CD14-positive monocyte (primary cell): ENCODE measurements around the gene ACR. TPM values are rescaled to one million over a fixed set of nuclear protein-coding genes. Genes with fewer than 3 reads are reported as not detected.

Experiments
- DNase-seq, 3 donors: peaks; one replicate each; pipeline ENCODE4 v3.0.0-alpha.2; 2011 to 2022
- H2AFZ ChIP-seq: 2 replicates; pipeline ENCODE4 v1.6.0; 2012; ENCODE audit warnings: mild to moderate bottlenecking, low read depth, low read length, inconsistent platforms; ENCODE audit not compliant: insufficient read depth, poor library complexity, severe bottlenecking
- H3K27ac ChIP-seq, 2 donors: 1 replicate in 1 of 2; 2 replicates in 1 of 2; pipeline ENCODE4 v1.5.1; 2012 to 2013; ENCODE audit warnings: low read length in 2 of 2, control low read depth in 1 of 2, inconsistent platforms in 1 of 2, low read depth in 1 of 2, mild to moderate bottlenecking in 1 of 2
- H3K27me3 ChIP-seq, 2 donors: one replicate each; pipeline versions ENCODE4 v1.6.0 to v1.6.1; 2011 to 2013; ENCODE audit warnings: low read length in 2 of 2; ENCODE audit not compliant: control insufficient read depth in 2 of 2, insufficient read depth in 2 of 2
- H3K36me3 ChIP-seq, 2 donors: replicated peaks in 1 of 2; 1 replicate in 1 of 2; 2 replicates in 1 of 2; pipeline versions ENCODE4 v1.5.1 to v1.6.1; 2012 to 2013; ENCODE audit warnings: low read length in 2 of 2, control low read depth in 1 of 2, inconsistent platforms in 1 of 2, mild to moderate bottlenecking in 1 of 2; ENCODE audit not compliant: insufficient read depth in 2 of 2, control insufficient read depth in 1 of 2
- H3K4me1 ChIP-seq, 2 donors: 1 replicate in 1 of 2; 2 replicates in 1 of 2; pipeline versions ENCODE4 v1.5.1 to v1.6.1; 2012 to 2013; ENCODE audit warnings: low read length in 2 of 2, control low read depth in 1 of 2, inconsistent platforms in 1 of 2, mild to moderate bottlenecking in 1 of 2, moderate library complexity in 1 of 2; ENCODE audit not compliant: insufficient read depth in 2 of 2, control insufficient read depth in 1 of 2
- H3K4me2 ChIP-seq: replicated peaks from 2 replicates; pipeline ENCODE3; 2012; ENCODE audit warnings: low read length, moderate library complexity, mild to moderate bottlenecking; ENCODE audit not compliant: poor library complexity, severe bottlenecking; ENCODE audit errors: extremely low read depth
- H3K4me3 ChIP-seq, 3 experiments: fragments of 200-600 bp in 1 of 3; sonication (generic) in 1 of 3; replicated peaks in 1 of 3; 1 replicate in 2 of 3; 2 replicates in 1 of 3; pipeline ENCODE4 v1.5.1; 2011 to 2013; ENCODE audit warnings: low read length in 3 of 3, mild to moderate bottlenecking in 3 of 3, control low read depth in 2 of 3, low read depth in 2 of 3, inconsistent platforms in 1 of 3, moderate library complexity in 1 of 3
- H3K79me2 ChIP-seq: 2 replicates; pipeline ENCODE4 v1.6.0; 2012; ENCODE audit warnings: mild to moderate bottlenecking, control low read depth, inconsistent platforms, low read length, moderate library complexity; ENCODE audit not compliant: insufficient read depth
- H3K9ac ChIP-seq: 2 replicates; pipeline ENCODE4 v1.6.0; 2017; ENCODE audit warnings: low read length, mild to moderate bottlenecking; ENCODE audit not compliant: insufficient read depth, poor library complexity, severe bottlenecking
- H3K9me3 ChIP-seq, 2 donors: replicated peaks in 1 of 2; 1 replicate in 1 of 2; 2 replicates in 1 of 2; pipeline versions ENCODE4 v1.5.1 to v1.6.1; 2012 to 2013; ENCODE audit warnings: low read length in 2 of 2, control low read depth in 1 of 2; ENCODE audit not compliant: control insufficient read depth in 1 of 2, insufficient read depth in 1 of 2
- H4K20me1 ChIP-seq: 2 replicates; pipeline ENCODE4 v1.6.0; 2012; ENCODE audit warnings: mild to moderate bottlenecking, low read length, control low read depth, moderate library complexity; ENCODE audit not compliant: insufficient read depth
- H3K27ac Mint-ChIP-seq, 7 donors: one replicate each; pipeline ENCODE4 v1.8.0; 2020; ENCODE audit warnings: mild to moderate bottlenecking in 7 of 7, mixed read lengths in 7 of 7, moderate library complexity in 6 of 7, inconsistent platforms in 2 of 7
- H3K27me3 Mint-ChIP-seq, 3 donors: one replicate each; pipeline ENCODE4 v1.8.0; 2021 to 2022; ENCODE audit warnings: low read depth in 3 of 3, mild to moderate bottlenecking in 3 of 3, mixed read lengths in 3 of 3, moderate library complexity in 3 of 3, inconsistent platforms in 1 of 3
- H3K36me3 Mint-ChIP-seq, 2 donors: one replicate each; pipeline ENCODE4 v1.8.0; 2020; ENCODE audit warnings: mixed read lengths in 2 of 2, inconsistent platforms in 1 of 2, mild to moderate bottlenecking in 1 of 2
- H3K4me1 Mint-ChIP-seq: one replicate; pipeline ENCODE4 v1.8.0; 2020; ENCODE audit warnings: mild to moderate bottlenecking, mixed read lengths
- H3K4me3 Mint-ChIP-seq, 2 donors: one replicate each; pipeline ENCODE4 v1.8.0; 2020; ENCODE audit warnings: mild to moderate bottlenecking in 2 of 2, mixed read lengths in 2 of 2, moderate library complexity in 1 of 2
- H3K9me3 Mint-ChIP-seq, 7 donors: one replicate each; pipeline ENCODE4 v1.8.0; 2020 to 2022; ENCODE audit warnings: mixed read lengths in 7 of 7, mild to moderate bottlenecking in 6 of 7, moderate library complexity in 6 of 7, inconsistent platforms in 2 of 7
- CTCF ChIP-seq: fragments of 200-600 bp; IDR thresholded peaks from one replicate; pipeline ENCODE4 v1.8.0; 2022; ENCODE audit warnings: antibody characterized with exemption, mild to moderate bottlenecking
- WGBS: methylation state at CpG from one replicate; pipeline ENCODE4 v1.1.5; 2013; ENCODE audit warnings: missing lambda C conversion rate; ENCODE audit not compliant: insufficient coverage; 5-methylcytosine and 5-hydroxymethylcytosine counted together
- intact Hi-C, 2 donors: fragments of 100-400 bp; cut with micrococcal nuclease; formaldehyde crosslinking; loops; one replicate each; pipeline versions ENCODE4 v1.15.0 to v1.15.1; 2023
- polyA plus RNA-seq, 3 donors: library from polyadenylated mRNA; depleted of rRNA in 1 of 3; unstranded in 2 of 3; stranded (reverse) in 1 of 3; fragments of 300-500 nt in 2 of 3; fragments of >200 nt in 1 of 3; fragmentation: Illumina TruSeq in 2 of 3; gene quantifications; 1 replicate in 2 of 3; 2 replicates in 1 of 3; pipeline ENCODE4 v1.2.3, GENCODE V29; 2012 to 2021

Gene ACR
- polyA plus RNA-seq, 3 donors = not detected

GRCh38 chr22:50730013-50730891, 7.8 kb upstream of the ACR start:
- intact Hi-C loops = no loop called here
- Mint-ChIP-seq H3K36me3 (no peaks in the 10 kb centered on the region), H3K27me3 (peaks cover 0 to 5% (median 0%) of the 10 kb centered on the region in 3 donors), H3K4me1 (no peaks in the 10 kb centered on the region), H3K27ac (peak overlapping the region in 1 of 7 donors; percentile 36), H3K4me3 (no peak overlapping the region), H3K9me3 (no peaks in the 10 kb centered on the region)
- WGBS = 96% methylated on average over 49 of the region's 54 CpGs
- Histone ChIP-seq H2AFZ (no peak overlapping the region), H3K27me3 (no peaks in the 10 kb centered on the region), H3K9me3 (no peaks in the 10 kb centered on the region), H3K36me3 (no peaks in the 10 kb centered on the region), H3K79me2 (no peaks in the 10 kb centered on the region), H3K27ac (no peak overlapping the region), H3K4me2 (no peak overlapping the region), H3K9ac (no peak overlapping the region), H4K20me1 (no peaks in the 10 kb centered on the region), H3K4me1 (no peaks in the 10 kb centered on the region), H3K4me3 (no peak overlapping the region)
- no peak for TF ChIP-seq CTCF
- DNase-seq = no peak

- H3K4me3 Mint-ChIP-seq = no peak overlapping the region
- no peak overlapping the region for H3K4me3 ChIP-seq
- no peak overlapping the region for H2AFZ ChIP-seq
- H3K27ac Mint-ChIP-seq = no peak overlapping the region
- H4K20me1 ChIP-seq = no peaks in the 10 kb centered on the region
- intact Hi-C loops = no loop called here
- H3K9me3 Mint-ChIP-seq = no peaks in the 10 kb centered on the region
- H3K36me3 ChIP-seq = no peaks in the 10 kb centered on the region
- H3K79me2 ChIP-seq = no peaks in the 10 kb centered on the region
- H3K27ac ChIP-seq = no peak overlapping the region
- no peak for TF ChIP-seq CTCF
- WGBS = 96% methylated on average over 52 of the region's 76 CpGs
- no peak overlapping the region for H3K4me2 ChIP-seq
- no peaks in the 10 kb centered on the region for H3K4me1 Mint-ChIP-seq
- H3K4me1 ChIP-seq = no peaks in the 10 kb centered on the region
- no peaks in the 10 kb centered on the region for H3K27me3 ChIP-seq
- H3K36me3 Mint-ChIP-seq = no peaks in the 10 kb centered on the region
- DNase-seq = no peak
- H3K27me3 Mint-ChIP-seq = peaks cover 0 to 2% (median 0%) of the 10 kb centered on the region in 3 donors
- no peak overlapping the region for H3K9ac ChIP-seq
- H3K9me3 ChIP-seq = no peaks in the 10 kb centered on the region
These were observed 6.9 kb upstream of the ACR start for GRCh38 chr22:50730941-50731661.
